Embryonic facial prominence (tissue), 1 donor: ENCODE measurements around the gene LMNTD2.
"Not testable (repeated sequence)": the region's sequence is repeated elsewhere in the genome, so short reads cannot be mapped to it uniquely, and the experiment has no call there.

ENCODE experiments used
- DNase-seq: peaks from one replicate; pipeline ENCODE4 v3.0.0-alpha.2; 2016; ENCODE audit errors: extremely low spot score

The LMNTD2 gene

GRCh38 chr11:587978-588380, 27.4 kb upstream of the LMNTD2 start:
- DNase-seq = no peak

- no peak for DNase-seq
Measured at GRCh38 chr11:587546-587945, 27.0 kb upstream of the LMNTD2 start.

- no peak for DNase-seq
Measured at GRCh38 chr11:586376-587316, 26.1 kb upstream of the LMNTD2 start.

GRCh38 chr11:584287-584686, 23.7 kb upstream of the LMNTD2 start:
- no peak for DNase-seq

- no peak for DNase-seq
Measured at GRCh38 chr11:581752-582151, 21.2 kb upstream of the LMNTD2 start.

- no peak for DNase-seq
Measured at GRCh38 chr11:581342-581741, 20.8 kb upstream of the LMNTD2 start.

- no peak for DNase-seq
Measured at GRCh38 chr11:579830-580601, 19.5 kb upstream of the LMNTD2 start.

- DNase-seq = no peak
Measured at GRCh38 chr11:578276-579035, 17.9 kb upstream of the LMNTD2 start.

GRCh38 chr11:577611-577894, 17.0 kb upstream of the LMNTD2 start:
- DNase-seq = no peak

- no peak for DNase-seq
Measured at GRCh38 chr11:576811-577610, 16.5 kb upstream of the LMNTD2 start.

- DNase-seq = peak; percentile 94
Measured at GRCh38 chr11:575996-576768, 15.6 kb upstream of the LMNTD2 start, which contains the start of gene PHRF1. Gene PHRF1 (plus strand): TSS chr11:576470. CDS start chr11:581513, 5,043 bp downstream.

- no peak for DNase-seq
Measured at GRCh38 chr11:575313-575995, 14.9 kb upstream of the LMNTD2 start.

GRCh38 chr11:574632-575312, 14.2 kb upstream of the LMNTD2 start:
- DNase-seq = no peak

GRCh38 chr11:574031-574570, 13.6 kb upstream of the LMNTD2 start:
- DNase-seq = not testable (repeated sequence)

- no peak for DNase-seq
Measured at GRCh38 chr11:573146-573759, 12.7 kb upstream of the LMNTD2 start.

GRCh38 chr11:571802-572185, 11.3 kb upstream of the LMNTD2 start:
- no peak for DNase-seq

- DNase-seq = no peak
Measured at GRCh38 chr11:569158-569885, 8.8 kb upstream of the LMNTD2 start.
